ENCODE measurements around the gene CTIF.

CTIF gene

GRCh38 chr18:48761582-48761981, 222.8 kb downstream of the CTIF start:
- no peak for DNase-seq

- DNase-seq = no peak
Measured at GRCh38 chr18:48762022-48762421, 223.2 kb downstream of the CTIF start.

GRCh38 chr18:48762836-48763718, 224.2 kb downstream of the CTIF start:
- no peak for DNase-seq

GRCh38 chr18:48763719-48764100, 224.9 kb downstream of the CTIF start:
- DNase-seq = no peak

DNA sequence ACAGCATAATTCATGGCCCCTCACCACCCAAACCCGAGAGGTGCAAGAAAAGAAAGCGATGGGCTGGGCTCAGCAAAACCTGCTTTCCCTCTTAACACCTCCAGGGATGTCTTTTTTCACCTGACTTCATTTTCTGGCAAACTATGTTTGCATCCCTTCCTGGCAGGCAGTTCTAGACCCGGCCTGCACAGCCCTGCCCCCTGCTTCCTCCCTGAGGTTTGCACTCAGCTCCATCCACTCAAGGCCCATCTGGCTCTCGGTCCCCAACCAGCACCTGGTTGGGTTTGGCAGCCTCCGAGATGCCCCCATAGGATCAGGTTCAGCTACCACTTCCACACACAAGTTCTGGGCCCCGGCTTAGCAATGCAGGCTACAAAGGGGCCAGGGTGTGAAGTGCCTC, 226.2 kb downstream of the CTIF start:
- no peak for DNase-seq

GRCh38 chr18:48766026-48766425, 227.2 kb downstream of the CTIF start:
- DNase-seq = no peak

DNA sequence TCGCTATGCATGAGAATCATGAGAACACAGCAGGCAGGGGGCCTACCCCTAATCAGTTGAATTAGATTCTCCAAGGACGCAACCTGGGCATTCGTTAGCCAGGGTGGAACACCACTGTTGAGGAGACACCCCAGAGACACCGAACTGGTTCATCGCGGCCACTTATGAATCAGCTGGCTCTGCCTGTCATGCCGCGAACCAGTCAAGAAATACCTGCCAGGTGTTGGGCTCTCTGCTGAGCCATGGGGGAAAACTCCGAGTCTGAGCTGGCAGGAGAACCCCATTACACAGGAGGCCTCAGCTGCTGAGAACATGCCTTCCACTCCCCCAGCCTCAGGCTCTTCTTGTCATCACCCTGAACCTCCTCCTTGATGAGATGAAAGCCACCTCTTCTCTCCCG, 227.7 kb downstream of the CTIF start:
- no peak for DNase-seq

DNA sequence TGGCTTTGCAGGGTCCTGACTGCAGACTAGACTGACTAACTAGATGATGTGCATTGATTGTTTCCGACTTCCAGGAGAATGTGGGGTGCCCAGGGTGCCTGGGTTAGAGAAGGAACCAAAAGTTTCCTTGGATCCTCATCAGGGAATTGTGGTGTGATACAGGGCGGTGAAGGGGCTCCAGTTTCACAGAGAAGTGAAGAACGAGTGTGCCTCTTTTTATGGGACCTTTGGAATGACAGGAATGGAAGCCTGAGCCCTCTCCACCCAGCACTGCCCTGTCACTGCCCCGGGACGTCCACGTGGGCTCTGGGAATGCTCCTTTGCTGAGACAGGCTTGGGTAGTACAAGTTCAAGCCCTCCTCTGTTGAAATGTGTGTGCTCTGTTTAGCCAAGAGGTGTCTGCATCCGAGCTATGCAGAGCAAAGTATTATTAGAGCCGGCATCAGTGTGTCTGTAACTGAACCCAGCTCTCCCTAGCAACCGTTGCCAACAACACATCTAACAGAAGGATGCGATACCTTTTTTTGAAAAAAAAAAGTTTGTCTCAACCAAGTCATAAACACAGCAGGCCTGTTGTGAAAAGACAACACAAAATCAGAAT, 228.4 kb downstream of the CTIF start:
- DNase-seq = no peak

DNA sequence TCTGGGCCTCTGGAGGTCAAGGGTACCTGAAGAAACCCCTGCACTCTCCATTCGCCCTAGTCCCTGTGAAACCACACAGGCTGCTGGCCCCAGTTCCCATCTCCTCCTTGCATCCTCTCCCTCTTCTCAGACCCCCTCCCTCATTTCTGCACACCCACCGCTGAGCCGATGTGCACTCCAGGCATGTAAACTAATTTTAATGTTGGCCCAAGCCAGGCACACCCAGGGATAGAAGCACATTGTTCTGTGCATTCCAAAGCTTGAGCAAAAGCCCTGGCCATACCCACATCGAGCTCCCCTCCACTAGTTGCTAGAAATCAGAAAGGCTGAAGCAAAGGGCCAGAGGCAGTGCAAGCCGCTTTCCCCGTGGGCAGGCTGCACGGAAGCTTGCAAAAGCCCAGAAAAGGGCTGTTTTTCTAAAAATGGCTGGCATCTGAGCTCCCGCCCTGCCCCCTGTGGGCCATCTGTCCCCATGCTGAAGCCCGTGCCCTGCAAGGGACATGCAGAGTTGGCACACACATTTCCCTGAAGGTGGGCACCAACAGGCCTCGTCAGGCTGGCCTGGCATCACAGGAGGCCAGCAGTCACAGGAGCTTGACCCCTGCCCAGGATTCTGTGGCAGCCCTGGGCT, 230.3 kb downstream of the CTIF start:
- no peak for DNase-seq

DNA sequence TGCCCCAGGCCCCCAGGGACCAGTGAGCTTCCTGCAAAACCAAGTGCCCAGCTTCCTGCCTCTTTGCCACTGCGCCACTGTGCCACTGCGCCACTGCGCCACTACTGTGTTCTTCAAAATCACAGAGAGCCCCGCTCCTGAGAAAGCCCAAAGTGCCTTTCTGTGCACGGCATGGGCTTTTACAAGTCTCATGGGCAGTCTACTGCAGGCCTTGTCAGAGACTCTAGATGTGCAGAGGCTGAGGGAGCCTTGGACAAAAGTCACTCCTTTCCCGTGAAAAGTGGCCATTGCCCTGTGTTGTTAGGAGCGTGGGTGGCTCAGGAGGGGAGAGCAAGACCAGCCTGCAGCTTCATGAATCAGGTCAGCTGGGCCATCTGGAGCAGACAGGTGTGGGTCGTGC, 231.4 kb downstream of the CTIF start:
- DNase-seq = no peak

GRCh38 chr18:48771641-48772375, 233.0 kb downstream of the CTIF start:
- no peak for DNase-seq

DNA sequence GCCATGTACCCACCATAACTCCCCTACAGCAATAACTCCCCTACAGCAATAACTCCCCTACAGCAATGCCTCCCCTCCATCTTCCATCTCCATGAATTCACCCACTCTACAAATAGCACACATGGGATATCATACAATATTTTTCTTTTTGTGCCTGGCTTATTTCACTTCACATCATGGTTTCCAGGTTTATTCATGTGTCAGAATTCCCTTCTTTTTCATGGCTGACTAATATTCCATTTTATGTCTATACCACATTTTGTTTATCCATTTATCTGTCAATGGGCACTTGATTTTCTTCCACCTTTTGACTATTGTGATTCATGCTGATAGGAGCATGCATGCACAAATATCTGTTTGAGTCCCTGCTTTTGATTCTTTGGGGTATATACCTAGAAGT, 233.6 kb downstream of the CTIF start:
- DNase-seq = no peak

GRCh38 chr18:48773821-48774220, 235.0 kb downstream of the CTIF start:
- DNase-seq = no peak

GRCh38 chr18:48774941-48775340, 236.1 kb downstream of the CTIF start:
- no peak for DNase-seq

GRCh38 chr18:48775372-48776155, 236.7 kb downstream of the CTIF start:
- DNase-seq = no peak

GRCh38 chr18:48776156-48776555, 237.3 kb downstream of the CTIF start:
- DNase-seq = no peak

GRCh38 chr18:48776641-48777025, 237.8 kb downstream of the CTIF start:
- DNase-seq = no peak

GRCh38 chr18:48777026-48777743, 238.4 kb downstream of the CTIF start:
- DNase-seq = peak; percentile 71

DNA sequence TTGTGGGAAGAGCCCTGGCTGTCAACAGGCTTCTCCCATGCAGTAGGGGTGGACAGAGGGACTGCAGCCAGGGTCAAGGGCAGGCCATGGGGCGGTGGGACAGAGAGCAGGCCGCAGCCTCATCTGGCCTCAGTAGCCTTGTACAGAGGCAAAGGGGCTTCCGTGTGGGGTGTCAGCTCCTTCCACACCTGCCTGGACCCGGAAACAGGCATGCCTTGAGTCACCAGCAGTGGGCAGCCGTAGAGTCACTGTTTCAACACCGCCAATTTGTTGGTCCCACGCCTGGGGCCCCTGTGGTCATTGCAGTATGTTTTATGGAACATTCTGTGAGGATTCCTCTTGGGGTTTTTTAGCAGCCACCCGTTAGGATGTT, 238.9 kb downstream of the CTIF start:
- DNase-seq = no peak

- DNase-seq = no peak
Measured at GRCh38 chr18:48778344-48779011, 239.6 kb downstream of the CTIF start.

GRCh38 chr18:48779462-48779861, 240.6 kb downstream of the CTIF start:
- DNase-seq = no peak
